ENCODE data around the gene CIC.

Gene CIC

GRCh38 chr19:42244347-42245220, 24.5 kb upstream of the CIC start:
- DNase-seq = peak; percentile 97

GRCh38 chr19:42245231-42245630, 23.8 kb upstream of the CIC start:
- no peak for DNase-seq

- no peak for DNase-seq
These were observed 22.7 kb upstream of the CIC start for GRCh38 chr19:42246143-42246921.

- DNase-seq = no peak
These were observed 22.0 kb upstream of the CIC start for GRCh38 chr19:42246922-42247639.

- no peak for DNase-seq
These were observed 21.3 kb upstream of the CIC start for GRCh38 chr19:42247640-42248199.

- DNase-seq = no peak
These were observed 20.5 kb upstream of the CIC start for GRCh38 chr19:42248270-42249148.

GRCh38 chr19:42249149-42249750, 19.8 kb upstream of the CIC start:
- DNase-seq = no peak

GRCh38 chr19:42249769-42250168, 19.3 kb upstream of the CIC start:
- DNase-seq = no peak

GRCh38 chr19:42250183-42250665, 18.8 kb upstream of the CIC start:
- no peak for DNase-seq

- no peak for DNase-seq
These were observed 18.2 kb upstream of the CIC start for GRCh38 chr19:42250666-42251531.

GRCh38 chr19:42251572-42252358, 17.3 kb upstream of the CIC start:
- DNase-seq = no peak

- peak; percentile 30 for DNase-seq
These were observed 16.4 kb upstream of the CIC start for GRCh38 chr19:42252365-42253244.

GRCh38 chr19:42253245-42254088, 15.6 kb upstream of the CIC start:
- peak; percentile 73 for DNase-seq

- peak; percentile 78 for DNase-seq
These were observed 14.8 kb upstream of the CIC start for GRCh38 chr19:42254089-42254849.

- peak; percentile 94 for DNase-seq
These were observed 13.9 kb upstream of the CIC start, which contains the start of gene ERF for GRCh38 chr19:42254850-42255765. ERF (minus strand) TSS chr19:42255128; CDS start chr19:42254999, 129 bp downstream.
